ENCODE data around the gene MFSD12. TPM values are rescaled to one million over a fixed set of nuclear protein-coding genes. Genes with fewer than 3 reads are reported as not detected.

MFSD12 gene
- total and polyA plus RNA-seq, 2 experiments from 2014 or later: 35.3 to 91.1 TPM

DNA sequence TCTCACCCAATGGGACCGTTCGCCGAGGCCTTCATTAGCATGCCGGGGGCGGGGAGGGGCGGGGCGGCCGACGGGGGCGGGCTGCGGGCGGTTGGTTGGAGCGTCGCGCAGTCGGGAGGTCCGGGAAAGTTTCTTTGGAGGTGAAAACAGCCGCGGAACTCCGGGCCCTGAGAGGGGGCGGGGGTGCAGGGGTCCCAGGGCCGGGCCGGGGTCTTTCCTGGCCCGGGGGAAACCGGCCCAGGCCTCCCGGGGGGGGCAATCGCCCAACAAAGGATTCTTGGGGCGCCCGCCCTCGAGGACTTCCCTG, 15.4 kb upstream of the MFSD12 start, which contains the start of gene HMG20B:
Gene HMG20B, plus strand, starts transcription at position 90 of the 307 bp plus-strand sequence. CDS start 366 bp downstream, outside the sequence.
- Histone ChIP-seq H3K36me3 (ENCODE audit: insufficient read depth) (no peaks in the 10 kb centered on the region), H4K20me1 (replicated peaks; ENCODE audit: insufficient read depth) (peaks cover 6% of the 10 kb centered on the region), H3K27me3 (ENCODE audit: insufficient read depth) (no peaks in the 10 kb centered on the region), H3K79me2 (replicated peaks; ENCODE audit: insufficient read depth) (no peaks in the 10 kb centered on the region), H3K4me3 (peak within 1 kb of the TSS; percentile 92), H3K4me1 (ENCODE audit: insufficient read depth) (peaks cover 19% of the 10 kb centered on the region), H3K9me2 (ENCODE audit: insufficient read depth) (no peaks in the 10 kb centered on the region), H3K27ac (ENCODE audit: low read depth) (no peak within 1 kb of the TSS), H2AFZ (0 out of 2 replicates have a peak within 1 kb of the TSS, but pooled peaks have one; percentile 7), H3F3A (replicated peaks; ENCODE audit: low read depth) (peaks cover 11% of the 10 kb centered on the region), H3K4me2 (peak within 1 kb of the TSS; percentile 91)
- H3K27ac Mint-ChIP-seq: no peak within 1 kb of the TSS; the same call in 1 of the 2 replicates
- H3K36me3 Mint-ChIP-seq (ENCODE audit: low read depth): peaks cover 12% of the 10 kb centered on the region
- peak within 1 kb of the TSS; percentile 77 for H3K4me3 Mint-ChIP-seq
- TF ChIP-seq POLR2AphosphoS5 (IDR thresholded peaks at IDR 0.05; ENCODE audit: low read depth) (peak; percentile 32; the same call in 1 of the 2 replicates), CREB1 (CRISPR knock-in tag; IDR thresholded peaks at IDR 0.05; ENCODE audit: low read depth) (no peak)
- ATAC-seq: no peak
- no peak for DNase-seq (ENCODE audit: low spot score)
- H3K4me1 Mint-ChIP-seq: peaks cover 16% of the 10 kb centered on the region
- peaks cover 27% of the 10 kb centered on the region for H3K27me3 Mint-ChIP-seq (ENCODE audit: insufficient read depth, low read depth, poor library complexity)
- no peaks in the 10 kb centered on the region for H3K9me3 Mint-ChIP-seq

DNA sequence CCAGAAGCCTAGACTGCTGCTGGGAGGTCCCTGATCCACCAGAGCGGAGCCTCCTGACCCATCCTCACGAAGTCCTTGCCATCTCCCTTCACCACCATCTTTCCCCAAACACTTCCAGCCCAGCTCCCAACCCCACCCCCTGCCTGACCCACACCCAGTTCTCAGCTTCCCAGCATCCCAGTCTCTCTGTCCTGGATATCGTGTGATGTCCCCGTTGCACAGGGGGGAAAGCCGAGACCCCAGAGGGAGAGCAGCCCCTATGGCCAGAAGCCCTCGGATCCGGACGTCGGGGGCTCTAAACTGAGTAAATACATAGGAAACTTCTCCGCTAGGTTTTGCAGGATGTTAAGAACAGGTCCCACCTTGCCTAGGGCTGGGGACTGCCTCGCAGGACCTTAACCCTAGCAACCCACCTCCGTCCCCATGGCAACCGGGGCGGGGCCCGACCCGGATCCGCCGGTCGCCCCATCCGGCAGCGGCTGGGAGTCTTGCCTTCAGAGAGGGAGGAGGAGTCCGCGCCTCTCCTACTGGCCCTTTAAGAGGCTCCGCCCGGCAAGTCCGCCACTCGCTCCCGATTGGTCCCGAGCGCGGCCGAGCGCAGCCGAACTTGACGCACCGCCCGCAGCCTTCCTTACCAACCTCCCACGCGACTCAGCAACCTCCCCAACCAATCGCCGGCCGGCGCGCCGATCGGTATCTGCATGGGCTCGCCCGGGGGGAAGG, 14.9 kb upstream of the MFSD12 start:
- no peak overlapping the region for H3K27ac Mint-ChIP-seq
- H3K36me3 ChIP-seq (ENCODE audit: insufficient read depth): no peaks in the 10 kb centered on the region
- H3K9me3 Mint-ChIP-seq: no peaks in the 10 kb centered on the region

GRCh38 chr19:3570606-3571011, 13.2 kb upstream of the MFSD12 start:
- no peak for ATAC-seq
- TF ChIP-seq EZH2 (IDR thresholded peaks at IDR 0.05; ENCODE audit: low read depth, unreplicated experiment) (no peak), POLR2AphosphoS5 (IDR thresholded peaks at IDR 0.05; ENCODE audit: low read depth) (no peak), STAT1 (IDR thresholded peaks at IDR 0.05; ENCODE audit: unreplicated experiment) (no peak), CTCF (conservative IDR thresholded peaks at IDR 0.05; ENCODE audit: low read depth in 2 of 2) (no peak), REST (IDR thresholded peaks at IDR 0.05; ENCODE audit: unreplicated experiment) (no peak), ZNF114 (CRISPR knock-in tag; IDR thresholded peaks at IDR 0.05) (no peak), NANOG (IDR thresholded peaks at IDR 0.05; ENCODE audit: borderline replicate concordance) (no peak), EZH2phosphoT487 (IDR thresholded peaks at IDR 0.05; ENCODE audit: unreplicated experiment) (no peak), CREB1 (CRISPR knock-in tag; IDR thresholded peaks at IDR 0.05; ENCODE audit: low read depth) (no peak), JUNB (IDR thresholded peaks at IDR 0.05; ENCODE audit: unreplicated experiment) (no peak), ZNF331 (CRISPR knock-in tag; IDR thresholded peaks at IDR 0.05; ENCODE audit: low read depth) (no peak)
- TF ChIP-seq, protein P1, sequence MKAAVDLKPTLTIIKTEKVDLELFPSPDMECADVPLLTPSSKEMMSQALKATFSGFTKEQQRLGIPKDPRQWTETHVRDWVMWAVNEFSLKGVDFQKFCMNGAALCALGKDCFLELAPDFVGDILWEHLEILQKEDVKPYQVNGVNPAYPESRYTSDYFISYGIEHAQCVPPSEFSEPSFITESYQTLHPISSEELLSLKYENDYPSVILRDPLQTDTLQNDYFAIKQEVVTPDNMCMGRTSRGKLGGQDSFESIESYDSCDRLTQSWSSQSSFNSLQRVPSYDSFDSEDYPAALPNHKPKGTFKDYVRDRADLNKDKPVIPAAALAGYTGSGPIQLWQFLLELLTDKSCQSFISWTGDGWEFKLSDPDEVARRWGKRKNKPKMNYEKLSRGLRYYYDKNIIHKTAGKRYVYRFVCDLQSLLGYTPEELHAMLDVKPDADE (IDR thresholded peaks at IDR 0.05): no peak

More for the DNA sequence above, 14.9 kb upstream of the MFSD12 start:
- Mint-ChIP-seq H3K27me3 (ENCODE audit: insufficient read depth, low read depth, poor library complexity) (peaks cover 26% of the 10 kb centered on the region), H3K4me3 (peak overlapping the region; percentile 77), H3K36me3 (ENCODE audit: low read depth) (peaks cover 12% of the 10 kb centered on the region), H3K4me1 (peaks cover 16% of the 10 kb centered on the region)
- peak; percentile 100 for DNase-seq (ENCODE audit: low spot score)
- peaks cover 11% of the 10 kb centered on the region for H3F3A ChIP-seq (replicated peaks; ENCODE audit: low read depth)
- H3K4me3 ChIP-seq: peak overlapping the region; percentile 92; the same call in 1 of the 2 replicates
- H3K79me2 ChIP-seq (replicated peaks; ENCODE audit: insufficient read depth): no peaks in the 10 kb centered on the region
- no peak overlapping the region for H3K27ac ChIP-seq (ENCODE audit: low read depth)
- TF ChIP-seq EZH2phosphoT487 (IDR thresholded peaks at IDR 0.05; ENCODE audit: unreplicated experiment) (no peak), STAT1 (IDR thresholded peaks at IDR 0.05; ENCODE audit: unreplicated experiment) (no peak), CREB1 (CRISPR knock-in tag; IDR thresholded peaks at IDR 0.05; ENCODE audit: low read depth) (peak; percentile 56)
- peaks cover 6% of the 10 kb centered on the region for H4K20me1 ChIP-seq (replicated peaks; ENCODE audit: insufficient read depth)
- H3K4me1 ChIP-seq (ENCODE audit: insufficient read depth): peaks cover 19% of the 10 kb centered on the region
- peak; percentile 71 for ATAC-seq
- peak overlapping the region; percentile 82 for H3K4me2 ChIP-seq
- no peak overlapping the region for H2AFZ ChIP-seq
- H3K9me2 ChIP-seq (ENCODE audit: insufficient read depth): no peaks in the 10 kb centered on the region
- no peaks in the 10 kb centered on the region for H3K27me3 ChIP-seq (ENCODE audit: insufficient read depth)

More at GRCh38 chr19:3570606-3571011, 13.2 kb upstream of the MFSD12 start:
- H3K9me2 ChIP-seq (ENCODE audit: insufficient read depth): no peaks in the 10 kb centered on the region
- H3K27ac ChIP-seq (ENCODE audit: low read depth): no peak overlapping the region
- no peaks in the 10 kb centered on the region for H3K27me3 ChIP-seq (ENCODE audit: insufficient read depth)
- peaks cover 6% of the 10 kb centered on the region for H4K20me1 ChIP-seq (replicated peaks; ENCODE audit: insufficient read depth)
- peaks cover 15% of the 10 kb centered on the region for H3K4me1 Mint-ChIP-seq
- peaks cover 18% of the 10 kb centered on the region for H3K27me3 Mint-ChIP-seq (ENCODE audit: insufficient read depth, low read depth, poor library complexity)
- peaks cover 12% of the 10 kb centered on the region for H3K36me3 Mint-ChIP-seq (ENCODE audit: low read depth)
- no peak overlapping the region for H3K4me3 Mint-ChIP-seq
- H3K27ac Mint-ChIP-seq: no peak overlapping the region
- H3K4me3 ChIP-seq: no peak overlapping the region
- no peaks in the 10 kb centered on the region for H3K79me2 ChIP-seq (replicated peaks; ENCODE audit: insufficient read depth)
- no peak overlapping the region for H2AFZ ChIP-seq
- no peak for DNase-seq (ENCODE audit: low spot score)
- no peaks in the 10 kb centered on the region for H3K36me3 ChIP-seq (ENCODE audit: insufficient read depth)
- H3F3A ChIP-seq (replicated peaks; ENCODE audit: low read depth): peaks cover 5% of the 10 kb centered on the region
- no peaks in the 10 kb centered on the region for H3K9me3 Mint-ChIP-seq
- H3K4me1 ChIP-seq (ENCODE audit: insufficient read depth): peaks cover 9% of the 10 kb centered on the region
- H3K4me2 ChIP-seq: no peak overlapping the region

Measured in GM23338 (cell line).